ENCODE data around the gene NOM1. TPM values are rescaled to one million over a fixed set of nuclear protein-coding genes. Genes with fewer than 3 reads are reported as not detected.
"Not testable (repeated sequence)": the region's sequence is repeated elsewhere in the genome, so short reads cannot be mapped to it uniquely, and the experiment has no call there.

Gene NOM1
- polyA plus RNA-seq, 1 of the 3 experiments (the other 2 are of a cell fraction): 18.1 TPM

GRCh38 chr7:156907656-156908055 lies 41.9 kb upstream of the NOM1 start:
- ChIA-PET CTCF (interaction anchor here (0.7 to 4.4 kb wide), 3 partner anchors 14 to 431 kb away, joined by 3 to 23 read pairs (median 3); partner anchors contain the start of gene LMBR1), POLR2A (no interaction called here)
- TF ChIP-seq FOXM1 (IDR thresholded peaks at IDR 0.05; ENCODE audit: low read depth) (no peak), RCOR1 (IDR thresholded peaks at IDR 0.05; ENCODE audit: low read length) (no peak), MAX (IDR thresholded peaks at IDR 0.05; ENCODE audit: low read depth) (no peak), YY1 (IDR thresholded peaks at IDR 0.05; ENCODE audit: low read depth) (no peak), NRF1 (IDR thresholded peaks at IDR 0.05; ENCODE audit: low read depth, low read length) (no peak), GATA2 (CRISPR knock-in tag; IDR thresholded peaks at IDR 0.05) (no peak), USF2 (IDR thresholded peaks at IDR 0.05; ENCODE audit: borderline replicate concordance, low read depth, low read length) (no peak), SMC3 (IDR thresholded peaks at IDR 0.05; ENCODE audit: low read depth, low read length) (no peak), RXRA (IDR thresholded peaks at IDR 0.05; ENCODE audit: borderline replicate concordance, low read depth) (no peak), REST (IDR thresholded peaks at IDR 0.05; ENCODE audit: low read depth, low read length) (no peak), RFX5 (IDR thresholded peaks at IDR 0.05; ENCODE audit: low read length) (no peak), CHD2 (IDR thresholded peaks at IDR 0.05; ENCODE audit: low read length, partially characterized antibody) (no peak), MEF2A (IDR thresholded peaks at IDR 0.05; ENCODE audit: borderline replicate concordance, low read depth) (no peak), RAD21 (IDR thresholded peaks at IDR 0.05; ENCODE audit: low read length) (no peak)
- TF ChIP-seq, protein P1, sequence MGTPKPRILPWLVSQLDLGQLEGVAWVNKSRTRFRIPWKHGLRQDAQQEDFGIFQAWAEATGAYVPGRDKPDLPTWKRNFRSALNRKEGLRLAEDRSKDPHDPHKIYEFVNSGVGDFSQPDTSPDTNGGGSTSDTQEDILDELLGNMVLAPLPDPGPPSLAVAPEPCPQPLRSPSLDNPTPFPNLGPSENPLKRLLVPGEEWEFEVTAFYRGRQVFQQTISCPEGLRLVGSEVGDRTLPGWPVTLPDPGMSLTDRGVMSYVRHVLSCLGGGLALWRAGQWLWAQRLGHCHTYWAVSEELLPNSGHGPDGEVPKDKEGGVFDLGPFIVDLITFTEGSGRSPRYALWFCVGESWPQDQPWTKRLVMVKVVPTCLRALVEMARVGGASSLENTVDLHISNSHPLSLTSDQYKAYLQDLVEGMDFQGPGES (IDR thresholded peaks at IDR 0.05; ENCODE audit: low read depth, low read length): no peak
- TF ChIP-seq, protein P2, sequence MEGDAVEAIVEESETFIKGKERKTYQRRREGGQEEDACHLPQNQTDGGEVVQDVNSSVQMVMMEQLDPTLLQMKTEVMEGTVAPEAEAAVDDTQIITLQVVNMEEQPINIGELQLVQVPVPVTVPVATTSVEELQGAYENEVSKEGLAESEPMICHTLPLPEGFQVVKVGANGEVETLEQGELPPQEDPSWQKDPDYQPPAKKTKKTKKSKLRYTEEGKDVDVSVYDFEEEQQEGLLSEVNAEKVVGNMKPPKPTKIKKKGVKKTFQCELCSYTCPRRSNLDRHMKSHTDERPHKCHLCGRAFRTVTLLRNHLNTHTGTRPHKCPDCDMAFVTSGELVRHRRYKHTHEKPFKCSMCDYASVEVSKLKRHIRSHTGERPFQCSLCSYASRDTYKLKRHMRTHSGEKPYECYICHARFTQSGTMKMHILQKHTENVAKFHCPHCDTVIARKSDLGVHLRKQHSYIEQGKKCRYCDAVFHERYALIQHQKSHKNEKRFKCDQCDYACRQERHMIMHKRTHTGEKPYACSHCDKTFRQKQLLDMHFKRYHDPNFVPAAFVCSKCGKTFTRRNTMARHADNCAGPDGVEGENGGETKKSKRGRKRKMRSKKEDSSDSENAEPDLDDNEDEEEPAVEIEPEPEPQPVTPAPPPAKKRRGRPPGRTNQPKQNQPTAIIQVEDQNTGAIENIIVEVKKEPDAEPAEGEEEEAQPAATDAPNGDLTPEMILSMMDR (IDR thresholded peaks at IDR 0.05): no peak
- TF ChIP-seq, protein P3, sequence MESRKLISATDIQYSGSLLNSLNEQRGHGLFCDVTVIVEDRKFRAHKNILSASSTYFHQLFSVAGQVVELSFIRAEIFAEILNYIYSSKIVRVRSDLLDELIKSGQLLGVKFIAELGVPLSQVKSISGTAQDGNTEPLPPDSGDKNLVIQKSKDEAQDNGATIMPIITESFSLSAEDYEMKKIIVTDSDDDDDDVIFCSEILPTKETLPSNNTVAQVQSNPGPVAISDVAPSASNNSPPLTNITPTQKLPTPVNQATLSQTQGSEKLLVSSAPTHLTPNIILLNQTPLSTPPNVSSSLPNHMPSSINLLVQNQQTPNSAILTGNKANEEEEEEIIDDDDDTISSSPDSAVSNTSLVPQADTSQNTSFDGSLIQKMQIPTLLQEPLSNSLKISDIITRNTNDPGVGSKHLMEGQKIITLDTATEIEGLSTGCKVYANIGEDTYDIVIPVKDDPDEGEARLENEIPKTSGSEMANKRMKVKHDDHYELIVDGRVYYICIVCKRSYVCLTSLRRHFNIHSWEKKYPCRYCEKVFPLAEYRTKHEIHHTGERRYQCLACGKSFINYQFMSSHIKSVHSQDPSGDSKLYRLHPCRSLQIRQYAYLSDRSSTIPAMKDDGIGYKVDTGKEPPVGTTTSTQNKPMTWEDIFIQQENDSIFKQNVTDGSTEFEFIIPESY (IDR thresholded peaks at IDR 0.05; ENCODE audit: borderline replicate concordance, low read depth): no peak
- no peak for DNase-seq
- no peak overlapping the region for H2AFZ ChIP-seq (ENCODE audit: low read depth)
- no peak overlapping the region for H3K4me3 ChIP-seq (ENCODE audit: low read depth in 2 of 2, low read length in 1 of 2)
- no peaks in the 10 kb centered on the region for H3K36me3 ChIP-seq (replicated peaks in 1 of 2; ENCODE audit: control insufficient read depth in 1 of 2, insufficient read depth in 2 of 2, low read length in 1 of 2)
- peaks cover 0 to 7% of the 10 kb centered on the region in 2 experiments; a peak in 1 of 4 replicates for H3K4me1 ChIP-seq (ENCODE audit: control insufficient read depth in 1 of 2, insufficient read depth in 2 of 2, low read depth in 1 of 2, low read length in 1 of 2)
- H3K9me2 ChIP-seq: no peaks in the 10 kb centered on the region
- 86% methylated on average over 4 of the region's 4 CpGs for WGBS (ENCODE audit: low lambda C conversion rate)
- no peaks in the 10 kb centered on the region for H3K27me3 ChIP-seq (ENCODE audit: insufficient read depth)
- no peak overlapping the region for H3K27ac ChIP-seq (ENCODE audit: low read depth in 2 of 2, low read length in 1 of 2)
- no peaks in the 10 kb centered on the region for H3F3A ChIP-seq (replicated peaks; ENCODE audit: insufficient read depth)
- no peaks in the 10 kb centered on the region for H3K9me3 ChIP-seq
- no peaks in the 10 kb centered on the region for H3K79me2 ChIP-seq (ENCODE audit: insufficient read depth)
- no peaks in the 10 kb centered on the region for H4K20me1 ChIP-seq (ENCODE audit: insufficient read depth)
- H3K4me2 ChIP-seq: no peak overlapping the region
- H3K9ac ChIP-seq: no peak overlapping the region

GRCh38 chr7:156909574-156910252 lies 39.8 kb upstream of the NOM1 start:
- CTCF ChIA-PET; H4K20me1 ChIP-seq (ENCODE audit: insufficient read depth); H3K9me2 ChIP-seq; H3K4me2 ChIP-seq; H3K9me3 ChIP-seq; H3K79me2 ChIP-seq (ENCODE audit: insufficient read depth); H3K27me3 ChIP-seq (ENCODE audit: insufficient read depth); DNase-seq; H3K36me3 ChIP-seq (replicated peaks in 1 of 2; ENCODE audit: control insufficient read depth in 1 of 2, insufficient read depth in 2 of 2, low read length in 1 of 2); H3K9ac ChIP-seq; H3F3A ChIP-seq (replicated peaks; ENCODE audit: insufficient read depth); H3K27ac ChIP-seq (ENCODE audit: low read depth in 2 of 2, low read length in 1 of 2); H3K4me1 ChIP-seq (ENCODE audit: control insufficient read depth in 1 of 2, insufficient read depth in 2 of 2, low read depth in 1 of 2, low read length in 1 of 2); H3K4me3 ChIP-seq (ENCODE audit: low read depth in 2 of 2, low read length in 1 of 2); H2AFZ ChIP-seq (ENCODE audit: low read depth); POLR2A ChIA-PET: not testable (repeated sequence)
- WGBS (ENCODE audit: low lambda C conversion rate): 46% methylated on average over 3 of the region's 3 CpGs
